ENCODE results near the gene SHH.

DNA sequence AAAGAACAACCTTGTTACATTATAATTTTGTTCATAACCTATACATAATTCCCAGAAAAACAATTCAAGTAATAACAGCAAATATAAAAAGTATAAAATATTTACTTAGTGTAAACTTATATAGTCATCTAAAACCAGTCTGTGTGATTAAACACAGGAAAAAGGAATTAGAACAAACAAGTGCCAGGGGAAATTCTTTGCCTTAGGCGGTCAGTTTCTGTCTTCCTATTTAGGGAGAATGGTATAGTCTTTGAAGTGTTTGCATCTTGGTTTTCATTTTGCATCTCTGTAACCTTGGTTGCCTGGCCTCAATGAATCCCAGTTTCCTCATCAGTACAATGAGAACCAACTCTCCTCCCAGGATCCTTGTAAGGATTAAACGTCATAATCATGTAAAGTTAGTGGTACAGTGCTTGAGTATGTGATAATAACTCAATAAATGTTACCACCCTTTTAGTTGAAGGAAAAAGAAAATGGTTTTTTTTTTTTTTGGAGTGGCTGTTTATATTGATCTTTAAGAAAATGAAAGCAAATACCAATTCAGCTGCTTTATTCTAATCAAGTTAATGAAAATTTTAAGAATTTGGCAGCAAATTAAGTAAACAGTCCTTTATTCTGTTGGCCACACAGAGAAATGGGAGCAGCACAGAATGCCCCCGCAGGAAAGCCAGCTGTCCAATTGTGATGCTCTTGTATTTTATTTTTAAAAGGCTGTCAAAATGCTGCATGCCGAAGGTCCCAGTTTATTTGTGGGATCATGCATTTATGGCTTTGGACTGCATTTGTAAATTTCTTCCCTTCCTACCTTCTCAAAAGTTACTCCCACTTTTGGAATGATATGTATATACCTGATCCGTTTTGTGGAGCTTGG, 61.8 kb downstream of the SHH start:
- TF ChIP-seq, protein P1, sequence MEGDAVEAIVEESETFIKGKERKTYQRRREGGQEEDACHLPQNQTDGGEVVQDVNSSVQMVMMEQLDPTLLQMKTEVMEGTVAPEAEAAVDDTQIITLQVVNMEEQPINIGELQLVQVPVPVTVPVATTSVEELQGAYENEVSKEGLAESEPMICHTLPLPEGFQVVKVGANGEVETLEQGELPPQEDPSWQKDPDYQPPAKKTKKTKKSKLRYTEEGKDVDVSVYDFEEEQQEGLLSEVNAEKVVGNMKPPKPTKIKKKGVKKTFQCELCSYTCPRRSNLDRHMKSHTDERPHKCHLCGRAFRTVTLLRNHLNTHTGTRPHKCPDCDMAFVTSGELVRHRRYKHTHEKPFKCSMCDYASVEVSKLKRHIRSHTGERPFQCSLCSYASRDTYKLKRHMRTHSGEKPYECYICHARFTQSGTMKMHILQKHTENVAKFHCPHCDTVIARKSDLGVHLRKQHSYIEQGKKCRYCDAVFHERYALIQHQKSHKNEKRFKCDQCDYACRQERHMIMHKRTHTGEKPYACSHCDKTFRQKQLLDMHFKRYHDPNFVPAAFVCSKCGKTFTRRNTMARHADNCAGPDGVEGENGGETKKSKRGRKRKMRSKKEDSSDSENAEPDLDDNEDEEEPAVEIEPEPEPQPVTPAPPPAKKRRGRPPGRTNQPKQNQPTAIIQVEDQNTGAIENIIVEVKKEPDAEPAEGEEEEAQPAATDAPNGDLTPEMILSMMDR (IDR thresholded peaks at IDR 0.05): no peak
- TF ChIP-seq POLR2A (IDR thresholded peaks at IDR 0.05): no peak
